Activated CD8-positive, alpha-beta T cell treated with anti-CD3 and anti-CD28 coated beads for 36 hours (primary cell): ENCODE results near the gene ARSB. TPM values are rescaled to one million over a fixed set of nuclear protein-coding genes. Genes with fewer than 3 reads are reported as not detected.

Experiments used
- ATAC-seq: fragments of 200-7000 bp; cut with Tn5 transposase; one replicate; pipeline ENCODE4 v1.10.0; 2021; ENCODE audit warnings: mild to moderate bottlenecking, moderate library complexity
- CTCF ChIA-PET: fragments of 350-600 bp; sonication (Branson Sonifier 250); formaldehyde crosslinking; loops from one replicate; lab custom pipeline; 2021; ENCODE audit warnings: antibody characterized with exemption; lab: Charles Lee
- POLR2A ChIA-PET: fragments of 350-600 bp; sonication (Branson Sonifier 250); formaldehyde crosslinking; loops from one replicate; lab custom pipeline; 2021; ENCODE audit warnings: antibody characterized with exemption; lab: Charles Lee
- DNase-seq: peaks from one replicate; pipeline ENCODE4 v3.0.0-alpha.2; 2020
- H3K27ac Mint-ChIP-seq: one replicate; pipeline ENCODE4 v1.8.0; 2021; ENCODE audit warnings: mild to moderate bottlenecking, mixed read lengths
- H3K27me3 Mint-ChIP-seq: one replicate; pipeline ENCODE4 v1.8.0; 2021; ENCODE audit warnings: mixed read lengths
- H3K36me3 Mint-ChIP-seq: one replicate; pipeline ENCODE4 v1.8.0; 2021; ENCODE audit warnings: low read depth, mixed read lengths
- H3K4me1 Mint-ChIP-seq: one replicate; pipeline ENCODE4 v1.8.0; 2021; ENCODE audit warnings: low read depth, mixed read lengths
- H3K4me3 Mint-ChIP-seq: one replicate; pipeline ENCODE4 v1.8.0; 2021; ENCODE audit warnings: mild to moderate bottlenecking, moderate library complexity, mixed read lengths
- H3K9me3 Mint-ChIP-seq: one replicate; pipeline ENCODE4 v1.8.0; 2021; ENCODE audit warnings: mixed read lengths
- intact Hi-C: fragments of 100-400 bp; cut with micrococcal nuclease; formaldehyde crosslinking; loops from one replicate; pipeline ENCODE4 v1.10.0; 2022
- total RNA-seq, 2 experiments: library from RNA; stranded (reverse); gene quantifications; one replicate each; pipeline ENCODE4 v1.2.3, GENCODE V29; 2021
- TF ChIP-seq, protein P1 (sequence below): fragments of 200-600 bp; IDR thresholded peaks from one replicate; pipeline ENCODE4 v1.8.0; 2022; ENCODE audit warnings: antibody characterized with exemption, mild to moderate bottlenecking

ARSB gene
- total RNA-seq, 2 experiments from 2014 or later, result 8.8 to 9.1 TPM

DNA sequence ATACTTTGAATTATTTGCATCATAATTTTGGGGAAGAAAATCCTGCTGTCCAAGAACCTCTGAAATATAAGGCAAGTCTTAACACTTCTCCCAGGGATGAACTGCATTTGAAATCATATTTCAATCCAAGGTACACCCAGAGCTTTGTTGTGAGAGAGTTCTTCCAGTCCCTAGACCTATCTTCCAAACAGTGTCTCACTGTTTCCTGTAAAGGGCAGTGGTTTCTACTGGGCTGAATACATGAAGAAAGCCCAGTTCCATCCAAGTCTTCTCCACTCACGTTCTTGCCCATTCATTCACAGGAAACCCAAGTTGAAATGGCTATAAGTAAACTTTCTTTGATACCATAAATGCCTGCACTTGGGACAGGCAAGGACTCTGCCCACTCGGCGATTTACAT lies 228.3 kb downstream of the ARSB start:
- TF ChIP-seq, protein P1, sequence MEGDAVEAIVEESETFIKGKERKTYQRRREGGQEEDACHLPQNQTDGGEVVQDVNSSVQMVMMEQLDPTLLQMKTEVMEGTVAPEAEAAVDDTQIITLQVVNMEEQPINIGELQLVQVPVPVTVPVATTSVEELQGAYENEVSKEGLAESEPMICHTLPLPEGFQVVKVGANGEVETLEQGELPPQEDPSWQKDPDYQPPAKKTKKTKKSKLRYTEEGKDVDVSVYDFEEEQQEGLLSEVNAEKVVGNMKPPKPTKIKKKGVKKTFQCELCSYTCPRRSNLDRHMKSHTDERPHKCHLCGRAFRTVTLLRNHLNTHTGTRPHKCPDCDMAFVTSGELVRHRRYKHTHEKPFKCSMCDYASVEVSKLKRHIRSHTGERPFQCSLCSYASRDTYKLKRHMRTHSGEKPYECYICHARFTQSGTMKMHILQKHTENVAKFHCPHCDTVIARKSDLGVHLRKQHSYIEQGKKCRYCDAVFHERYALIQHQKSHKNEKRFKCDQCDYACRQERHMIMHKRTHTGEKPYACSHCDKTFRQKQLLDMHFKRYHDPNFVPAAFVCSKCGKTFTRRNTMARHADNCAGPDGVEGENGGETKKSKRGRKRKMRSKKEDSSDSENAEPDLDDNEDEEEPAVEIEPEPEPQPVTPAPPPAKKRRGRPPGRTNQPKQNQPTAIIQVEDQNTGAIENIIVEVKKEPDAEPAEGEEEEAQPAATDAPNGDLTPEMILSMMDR, result no peak
- Mint-ChIP-seq H3K4me3 (no peak overlapping the region), H3K9me3 (no peaks in the 10 kb centered on the region), H3K27me3 (peaks cover 2% of the 10 kb centered on the region), H3K36me3 (no peaks in the 10 kb centered on the region), H3K27ac (no peak overlapping the region), H3K4me1 (peaks cover 13% of the 10 kb centered on the region)
- intact Hi-C loops, result no loop called here
- CTCF ChIA-PET, result no interaction called here
- DNase-seq (no peak), ATAC-seq (no peak)
- POLR2A ChIA-PET, result interaction anchor here (0.5 kb wide), 1 partner anchor 57 kb away, joined by 4 read pairs; no protein-coding TSS in a partner anchor

DNA sequence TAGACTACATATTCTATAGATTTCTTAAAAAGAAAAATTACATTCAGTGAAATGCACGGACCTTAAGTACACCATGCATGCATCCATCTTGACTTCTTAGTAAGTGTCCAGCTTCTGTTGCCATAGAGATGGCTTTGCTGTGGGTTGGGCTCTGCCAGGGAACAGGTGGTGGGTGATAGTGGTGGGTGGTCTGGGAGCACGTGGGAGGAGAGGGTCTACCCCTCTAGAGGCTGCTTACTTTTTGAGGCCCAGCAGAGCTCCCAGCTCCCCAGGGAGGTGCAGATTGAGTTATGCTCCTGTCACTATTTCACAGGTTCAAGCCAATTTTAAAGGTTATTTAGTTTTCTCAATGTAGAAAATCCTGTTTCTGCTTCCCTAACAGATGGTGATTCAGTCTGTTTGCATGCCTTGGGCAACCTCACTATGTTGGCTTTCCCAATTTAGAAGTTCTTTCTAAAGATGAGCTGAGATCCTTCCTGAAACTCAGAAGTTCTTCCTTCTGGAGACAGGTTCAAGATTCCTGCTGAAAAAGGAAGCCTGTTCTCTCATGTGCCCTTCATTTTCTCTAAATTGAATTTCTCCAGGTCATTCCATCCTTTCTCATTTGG lies 229.2 kb downstream of the ARSB start:
- Mint-ChIP-seq H3K27ac (no peak overlapping the region), H3K36me3 (no peaks in the 10 kb centered on the region), H3K4me1 (peaks cover 13% of the 10 kb centered on the region), H3K27me3 (peaks cover 2% of the 10 kb centered on the region), H3K9me3 (no peaks in the 10 kb centered on the region), H3K4me3 (no peak overlapping the region)
- ATAC-seq (no peak), DNase-seq (no peak)
- intact Hi-C loops, result no loop called here
- TF ChIP-seq, protein P1, result no peak
- CTCF ChIA-PET, result interaction anchor here (1.2 kb wide), 1 partner anchor 269 kb away, joined by 3 read pairs; no protein-coding TSS in a partner anchor
- POLR2A ChIA-PET, result no interaction called here

DNA sequence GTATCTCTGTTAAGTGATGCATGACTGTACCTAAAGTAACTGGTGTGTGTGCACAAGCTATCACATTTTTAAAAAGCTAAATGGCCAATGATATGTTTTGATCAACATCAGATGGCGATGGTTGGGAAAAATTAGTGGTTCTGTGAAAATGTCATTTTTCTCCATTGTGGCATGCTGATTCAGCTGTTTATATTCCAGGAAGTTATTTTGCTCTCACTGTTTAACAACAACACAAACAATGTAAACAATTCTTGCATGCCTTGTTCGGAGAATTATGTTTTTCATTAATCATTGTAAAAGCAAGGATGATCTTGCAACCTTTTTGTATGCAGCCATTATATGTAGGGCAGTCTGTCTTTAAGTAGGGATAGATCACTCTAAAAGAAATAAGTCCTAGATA lies 230.5 kb downstream of the ARSB start:
- H3K9me3 Mint-ChIP-seq, result no peaks in the 10 kb centered on the region
- intact Hi-C loops, result no loop called here
- no peak for ATAC-seq
- TF ChIP-seq, protein P1, result no peak
- no peak overlapping the region for H3K4me3 Mint-ChIP-seq
- H3K36me3 Mint-ChIP-seq, result no peaks in the 10 kb centered on the region
- no peak for DNase-seq
- peaks cover 2% of the 10 kb centered on the region for H3K27me3 Mint-ChIP-seq
- ChIA-PET CTCF (interaction anchor here (1.2 kb wide), 1 partner anchor 270 kb away, joined by 3 read pairs; no protein-coding TSS in a partner anchor), POLR2A (no interaction called here)
- H3K4me1 Mint-ChIP-seq, result peaks cover 13% of the 10 kb centered on the region
- no peak overlapping the region for H3K27ac Mint-ChIP-seq

DNA sequence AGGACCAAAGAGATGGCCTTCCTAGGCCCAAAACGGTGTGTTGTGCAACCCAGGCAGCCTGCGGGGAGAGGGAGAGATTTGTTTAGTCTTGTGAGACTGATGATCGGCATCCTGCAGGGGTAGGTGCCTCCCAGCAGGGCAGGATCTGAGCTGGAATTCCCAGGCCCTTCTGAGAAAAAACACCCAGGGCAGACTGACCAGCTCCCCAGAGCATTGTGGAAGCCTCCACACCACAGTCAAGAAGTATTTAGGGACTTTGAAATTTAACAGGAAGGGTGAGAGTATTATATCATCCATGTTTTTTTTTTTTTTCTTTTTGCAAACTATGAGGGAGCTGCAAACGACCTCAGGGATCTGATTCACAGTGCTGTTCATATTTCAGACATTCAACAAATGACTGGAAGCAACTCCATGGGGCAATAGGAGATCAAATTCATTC lies 232.0 kb downstream of the ARSB start:
- Mint-ChIP-seq H3K27me3 (peaks cover 2% of the 10 kb centered on the region), H3K4me1 (peaks cover 12% of the 10 kb centered on the region), H3K27ac (no peak overlapping the region), H3K4me3 (no peak overlapping the region), H3K9me3 (no peaks in the 10 kb centered on the region), H3K36me3 (no peaks in the 10 kb centered on the region)
- no peak for ATAC-seq
- intact Hi-C loops, result no loop called here
- DNase-seq, result no peak
- ChIA-PET POLR2A (no interaction called here), CTCF (no interaction called here)
- TF ChIP-seq, protein P1, result no peak

DNA sequence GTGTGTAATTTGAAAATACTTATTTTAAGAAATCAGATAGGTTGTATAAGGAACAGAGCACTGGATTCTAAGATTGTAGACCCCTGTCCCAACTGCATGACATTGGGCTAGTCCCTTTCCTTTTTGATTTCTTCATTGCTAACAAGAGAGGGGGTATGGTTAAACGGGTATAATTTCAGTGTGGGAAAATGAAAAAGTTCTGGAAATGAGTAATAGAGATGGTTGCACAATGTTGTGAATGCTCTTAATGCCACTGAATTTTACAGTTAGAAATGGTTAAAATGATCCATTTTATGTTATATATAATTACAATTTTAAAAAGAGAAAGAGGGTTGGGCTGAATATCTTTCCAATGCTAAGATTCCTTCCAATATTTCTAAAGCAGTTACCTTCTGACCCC lies 233.2 kb downstream of the ARSB start:
- H3K4me3 Mint-ChIP-seq, result no peak overlapping the region
- POLR2A ChIA-PET, result no interaction called here

More for the DNA sequence above, 233.2 kb downstream of the ARSB start:
- Mint-ChIP-seq H3K9me3 (no peaks in the 10 kb centered on the region), H3K27ac (no peak overlapping the region), H3K36me3 (no peaks in the 10 kb centered on the region), H3K27me3 (peaks cover 2% of the 10 kb centered on the region), H3K4me1 (no peaks in the 10 kb centered on the region)
- TF ChIP-seq, protein P1, result no peak
- no peak for DNase-seq
- CTCF ChIA-PET, result no interaction called here
- ATAC-seq, result no peak
- intact Hi-C loops, result no loop called here
